Loucy (cell line): ENCODE results near the gene PRKAR1A.

Experiments
- H2AFZ ChIP-seq: fragments of 200-600 bp; sonication (generic); 2 replicates; pipeline ENCODE4 v1.6.0; 2016; ENCODE audit warnings: antibody characterized with exemption, mild to moderate bottlenecking, low read length, moderate library complexity
- H3F3A ChIP-seq: fragments of 200-600 bp; 2 replicates; pipeline ENCODE4 v1.6.0; 2016; ENCODE audit warnings: antibody characterized with exemption, low read depth, mild to moderate bottlenecking
- H3K27me3 ChIP-seq: fragments of 200-600 bp; sonication (generic); 2 replicates; pipeline ENCODE4 v1.6.1; 2014; ENCODE audit warnings: low read length, mild to moderate bottlenecking; ENCODE audit not compliant: insufficient read depth, poor library complexity, severe bottlenecking
- H3K36me3 ChIP-seq: fragments of 200-600 bp; sonication (generic); 2 replicates; pipeline ENCODE4 v1.6.1; 2016; ENCODE audit warnings: low read length; ENCODE audit not compliant: insufficient read depth
- H3K4me1 ChIP-seq: fragments of 200-600 bp; sonication (generic); 2 replicates; pipeline ENCODE4 v1.5.1; 2014; ENCODE audit warnings: low read length, mild to moderate bottlenecking; ENCODE audit not compliant: insufficient read depth, poor library complexity, severe bottlenecking
- H3K4me2 ChIP-seq: fragments of 200-600 bp; sonication (generic); 2 replicates; pipeline ENCODE4 v1.6.0; 2014; ENCODE audit warnings: antibody characterized with exemption, low read length, low read depth, mild to moderate bottlenecking; ENCODE audit not compliant: poor library complexity, severe bottlenecking
- H3K4me3 ChIP-seq: fragments of 200-600 bp; sonication (generic); 2 replicates; pipeline ENCODE4 v1.5.1; 2014; ENCODE audit warnings: low read length, mild to moderate bottlenecking, mixed read lengths; ENCODE audit not compliant: poor library complexity, severe bottlenecking
- H3K79me2 ChIP-seq: fragments of 200-600 bp; sonication (generic); 2 replicates; pipeline ENCODE4 v1.6.1; 2014; ENCODE audit warnings: low read length; ENCODE audit not compliant: insufficient read depth
- H3K9ac ChIP-seq: fragments of 200-600 bp; sonication (generic); 2 replicates; pipeline ENCODE4 v1.6.0; 2014; ENCODE audit warnings: mild to moderate bottlenecking, low read depth, low read length, moderate library complexity; ENCODE audit not compliant: poor library complexity, severe bottlenecking
- H3K9me2 ChIP-seq: fragments of 200-600 bp; sonication (generic); replicated peaks from 2 replicates; pipeline ENCODE4 v1.6.1; 2016; ENCODE audit warnings: low read depth, low read length, mixed read lengths
- H3K9me3 ChIP-seq: fragments of 200-600 bp; sonication (generic); 2 replicates; pipeline ENCODE4 v1.6.1; 2014; ENCODE audit warnings: mild to moderate bottlenecking, antibody characterized with exemption, low read length, low read depth; ENCODE audit not compliant: insufficient read depth
- H4K20me1 ChIP-seq: fragments of 200-600 bp; sonication (generic); 2 replicates; pipeline ENCODE4 v1.6.0; 2014; ENCODE audit warnings: antibody characterized with exemption, low read length, mild to moderate bottlenecking; ENCODE audit not compliant: insufficient read depth, poor library complexity, severe bottlenecking
- EZH2phosphoT487 ChIP-seq: fragments of 200-600 bp; IDR thresholded peaks from 2 replicates; pipeline ENCODE4 v1.6.1; 2018; ENCODE audit warnings: antibody characterized with exemption, mild to moderate bottlenecking, moderate library complexity, borderline replicate concordance
- TF ChIP-seq, protein P1 (sequence below): fragments of 200-600 bp; sonication (generic); conservative IDR thresholded peaks from 2 replicates; pipeline ENCODE4 v1.5.1; 2014; ENCODE audit warnings: mild to moderate bottlenecking, antibody characterized with exemption, low read length

Gene PRKAR1A

DNA sequence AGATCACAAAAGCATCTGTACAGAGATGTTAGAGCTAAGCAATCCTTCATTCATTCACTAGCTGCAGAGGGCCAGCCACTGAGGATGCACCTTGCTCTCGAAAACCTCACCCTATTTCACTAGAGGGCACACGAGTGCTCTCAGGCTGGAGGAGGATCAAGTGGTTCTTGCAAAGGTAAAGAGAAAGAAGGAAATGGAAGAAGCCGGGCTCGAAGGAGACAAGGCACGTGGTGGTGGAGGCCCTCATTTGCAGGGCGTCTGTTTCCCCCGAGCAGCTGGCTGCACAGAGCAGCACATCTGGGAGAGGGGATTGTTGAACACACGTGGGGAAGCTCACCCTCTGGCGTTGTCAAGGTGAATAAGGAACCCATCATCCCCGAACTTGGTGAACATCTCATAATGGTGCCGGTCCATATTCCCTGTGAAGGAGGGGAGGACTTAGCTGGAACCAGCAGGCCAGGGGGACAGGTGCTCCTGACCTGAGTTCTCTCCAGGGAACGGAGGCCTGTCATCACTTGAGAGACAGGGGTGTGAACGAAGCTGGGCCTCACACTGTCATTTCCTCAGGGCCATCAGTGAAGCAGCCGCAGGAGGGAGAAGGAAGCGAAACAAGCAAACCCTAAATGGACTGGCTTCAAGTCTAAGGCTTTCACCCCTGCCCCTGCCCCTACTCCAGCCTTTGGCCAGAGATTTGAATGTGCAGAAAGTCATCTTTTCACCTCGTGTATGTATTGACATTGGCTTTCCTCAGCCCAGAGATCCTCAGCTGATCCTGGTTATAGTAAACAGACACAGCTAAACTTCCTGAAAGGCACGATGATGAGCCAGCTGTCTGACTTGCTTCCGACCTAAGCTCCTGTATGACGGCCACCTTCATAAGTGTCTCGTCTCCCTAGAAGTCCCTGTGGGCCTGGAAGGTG lies 27.6 kb downstream of the PRKAR1A start:
- Histone ChIP-seq H3K36me3 (peaks cover 22% of the 10 kb centered on the region; the same call in 1 of the 2 replicates), H3K9me2 (no peaks in the 10 kb centered on the region)

DNA sequence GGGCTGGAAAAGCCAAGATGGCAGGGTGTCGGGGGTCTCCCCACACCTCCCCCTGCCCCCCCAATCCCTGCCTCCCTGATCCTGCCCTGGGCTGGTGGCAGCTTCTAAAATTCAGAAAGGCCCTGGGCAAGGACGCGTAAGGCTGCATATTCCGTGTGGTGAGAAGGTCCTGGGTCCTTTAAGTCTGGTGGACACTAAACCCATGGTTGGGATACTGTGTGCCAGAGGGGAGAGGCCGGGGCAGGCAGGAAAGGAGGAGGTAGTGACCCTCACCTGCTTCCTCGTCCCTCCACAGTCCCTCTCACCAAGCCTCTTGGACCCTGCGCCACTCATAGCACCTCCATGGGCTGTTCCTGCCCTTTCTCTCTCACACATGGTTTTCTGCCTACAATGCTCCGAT lies 28.8 kb downstream of the PRKAR1A start:
- no peak overlapping the region for H3K4me2 ChIP-seq
- H3K9ac ChIP-seq = no peak overlapping the region
- no peaks in the 10 kb centered on the region for H3F3A ChIP-seq
- no peaks in the 10 kb centered on the region for H3K4me1 ChIP-seq
- H2AFZ ChIP-seq = no peak overlapping the region
- H3K9me2 ChIP-seq = no peaks in the 10 kb centered on the region
- no peaks in the 10 kb centered on the region for H3K9me3 ChIP-seq
- no peaks in the 10 kb centered on the region for H3K79me2 ChIP-seq
- H3K27me3 ChIP-seq = no peaks in the 10 kb centered on the region
- TF ChIP-seq EZH2phosphoT487 = no peak
- TF ChIP-seq, protein P1, sequence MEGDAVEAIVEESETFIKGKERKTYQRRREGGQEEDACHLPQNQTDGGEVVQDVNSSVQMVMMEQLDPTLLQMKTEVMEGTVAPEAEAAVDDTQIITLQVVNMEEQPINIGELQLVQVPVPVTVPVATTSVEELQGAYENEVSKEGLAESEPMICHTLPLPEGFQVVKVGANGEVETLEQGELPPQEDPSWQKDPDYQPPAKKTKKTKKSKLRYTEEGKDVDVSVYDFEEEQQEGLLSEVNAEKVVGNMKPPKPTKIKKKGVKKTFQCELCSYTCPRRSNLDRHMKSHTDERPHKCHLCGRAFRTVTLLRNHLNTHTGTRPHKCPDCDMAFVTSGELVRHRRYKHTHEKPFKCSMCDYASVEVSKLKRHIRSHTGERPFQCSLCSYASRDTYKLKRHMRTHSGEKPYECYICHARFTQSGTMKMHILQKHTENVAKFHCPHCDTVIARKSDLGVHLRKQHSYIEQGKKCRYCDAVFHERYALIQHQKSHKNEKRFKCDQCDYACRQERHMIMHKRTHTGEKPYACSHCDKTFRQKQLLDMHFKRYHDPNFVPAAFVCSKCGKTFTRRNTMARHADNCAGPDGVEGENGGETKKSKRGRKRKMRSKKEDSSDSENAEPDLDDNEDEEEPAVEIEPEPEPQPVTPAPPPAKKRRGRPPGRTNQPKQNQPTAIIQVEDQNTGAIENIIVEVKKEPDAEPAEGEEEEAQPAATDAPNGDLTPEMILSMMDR = no peak
- H4K20me1 ChIP-seq = no peaks in the 10 kb centered on the region
- H3K36me3 ChIP-seq = peaks cover 11% of the 10 kb centered on the region; the same call in 1 of the 2 replicates
- H3K4me3 ChIP-seq = no peak overlapping the region

More for the DNA sequence above, 27.6 kb downstream of the PRKAR1A start:
- no peaks in the 10 kb centered on the region for H3K4me1 ChIP-seq
- no peak for TF ChIP-seq EZH2phosphoT487
- TF ChIP-seq, protein P1 = no peak
- H3K4me2 ChIP-seq = no peak overlapping the region
- H3F3A ChIP-seq = no peaks in the 10 kb centered on the region
- H3K27me3 ChIP-seq = no peaks in the 10 kb centered on the region
- H3K4me3 ChIP-seq = no peak overlapping the region
- no peaks in the 10 kb centered on the region for H3K79me2 ChIP-seq
- H3K9ac ChIP-seq = no peak overlapping the region
- H4K20me1 ChIP-seq = no peaks in the 10 kb centered on the region
- H2AFZ ChIP-seq = no peak overlapping the region
- H3K9me3 ChIP-seq = no peaks in the 10 kb centered on the region

DNA sequence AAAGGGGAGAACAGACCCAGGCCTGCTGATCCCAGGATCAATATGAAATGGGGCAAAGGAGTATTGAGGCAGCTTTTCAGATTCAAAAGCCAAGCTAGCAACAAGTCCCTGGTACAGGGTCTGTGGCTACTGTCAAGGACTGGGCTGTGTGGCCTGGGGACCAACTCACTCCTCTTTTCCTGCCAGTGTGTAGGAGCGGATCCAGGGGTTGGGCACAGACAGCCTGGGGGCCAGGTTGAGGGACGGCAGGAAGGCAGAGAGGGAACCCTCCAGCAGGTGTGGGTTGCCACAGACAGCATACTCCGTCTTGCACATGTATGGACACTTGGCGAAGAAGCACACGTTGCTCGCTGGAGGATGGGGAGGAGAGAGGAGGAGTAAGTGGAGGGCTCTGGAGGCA lies 29.6 kb downstream of the PRKAR1A start:
- H3K36me3 ChIP-seq = peaks cover 7% of the 10 kb centered on the region; the same call in 1 of the 2 replicates
- no peaks in the 10 kb centered on the region for H3K79me2 ChIP-seq
- no peak overlapping the region for H3K4me2 ChIP-seq
- no peaks in the 10 kb centered on the region for H3K9me3 ChIP-seq
- no peaks in the 10 kb centered on the region for H3K4me1 ChIP-seq
- TF ChIP-seq EZH2phosphoT487 = no peak
- TF ChIP-seq, protein P1 = no peak
- no peak overlapping the region for H3K9ac ChIP-seq
- H3K9me2 ChIP-seq = no peaks in the 10 kb centered on the region
- no peaks in the 10 kb centered on the region for H4K20me1 ChIP-seq
- H3K27me3 ChIP-seq = no peaks in the 10 kb centered on the region
- H3K4me3 ChIP-seq = no peak overlapping the region
- H3F3A ChIP-seq = no peaks in the 10 kb centered on the region
- H2AFZ ChIP-seq = no peak overlapping the region
